Endodermal cell (in vitro differentiated cells): ENCODE measurements around the gene METTL13. TPM values are rescaled to one million over a fixed set of nuclear protein-coding genes. Genes with fewer than 3 reads are reported as not detected.

ENCODE experiments used
- DNase-seq: peaks from one replicate; pipeline ENCODE4 v3.0.0-alpha.2; 2017
- H3K27ac ChIP-seq: 2 replicates; pipeline ENCODE4 v1.5.1; 2013; ENCODE audit warnings: mild to moderate bottlenecking, low read depth, low read length, moderate library complexity
- H3K27me3 ChIP-seq: 2 replicates; pipeline ENCODE4 v1.6.1; 2013; ENCODE audit warnings: mild to moderate bottlenecking, low read length, moderate library complexity; ENCODE audit not compliant: insufficient read depth, control insufficient read depth, poor library complexity, severe bottlenecking
- H3K36me3 ChIP-seq: 2 replicates; pipeline ENCODE4 v1.7.0; 2013; ENCODE audit warnings: mild to moderate bottlenecking, low read length, moderate library complexity; ENCODE audit not compliant: control insufficient read depth, insufficient read depth
- H3K4me1 ChIP-seq: one replicate; pipeline ENCODE4 v1.7.0; 2013; ENCODE audit warnings: low read length; ENCODE audit not compliant: control insufficient read depth, insufficient read depth
- H3K4me3 ChIP-seq: 2 replicates; pipeline ENCODE4 v1.5.1; 2013; ENCODE audit warnings: mild to moderate bottlenecking, low read length, moderate library complexity
- H3K9ac ChIP-seq: 2 replicates; pipeline ENCODE4 v1.6.1; 2013; ENCODE audit warnings: mild to moderate bottlenecking, low read length, moderate library complexity; ENCODE audit not compliant: poor library complexity, severe bottlenecking; ENCODE audit errors: extremely low read depth
- H3K9me3 ChIP-seq: 2 replicates; pipeline ENCODE4 v1.6.1; 2013; ENCODE audit warnings: mild to moderate bottlenecking, low read length, moderate library complexity; ENCODE audit not compliant: control insufficient read depth
- H3K27ac Mint-ChIP-seq: 2 replicates; pipeline ENCODE4 v1.8.0; 2020; ENCODE audit warnings: mixed read lengths
- H3K27me3 Mint-ChIP-seq: 2 replicates; pipeline ENCODE4 v1.8.0; 2021; ENCODE audit warnings: mild to moderate bottlenecking, mixed read lengths; ENCODE audit not compliant: insufficient read depth
- H3K36me3 Mint-ChIP-seq: 2 replicates; pipeline ENCODE4 v1.8.0; 2020; ENCODE audit warnings: low read depth, mixed read lengths
- H3K4me1 Mint-ChIP-seq: 2 replicates; pipeline ENCODE4 v1.8.0; 2020; ENCODE audit warnings: mixed read lengths
- H3K4me3 Mint-ChIP-seq: 2 replicates; pipeline ENCODE4 v1.8.0; 2020; ENCODE audit warnings: mild to moderate bottlenecking, moderate library complexity, mixed read lengths
- H3K9me3 Mint-ChIP-seq: 2 replicates; pipeline ENCODE4 v1.8.0; 2020; ENCODE audit warnings: mild to moderate bottlenecking, mixed read lengths
- CTCF ChIP-seq: fragments of 200-600 bp; sonication (generic); conservative IDR thresholded peaks from 2 replicates; pipeline ENCODE4 v1.5.0; 2021; ENCODE audit warnings: antibody characterized with exemption, mild to moderate bottlenecking
- WGBS, 2 experiments: methylation state at CpG; one replicate each; pipeline versions ENCODE4 v1.1.5 to v1.1.7; 2013; ENCODE audit warnings: missing lambda C conversion rate in 2 of 2, mixed read lengths in 1 of 2; ENCODE audit not compliant: insufficient coverage in 1 of 2, insufficient read length in 1 of 2; 5-methylcytosine and 5-hydroxymethylcytosine counted together
- total RNA-seq, 2 donors: library from RNA; stranded (reverse); fragmentation: NEBNext Ultra II Directional in 1 of 2; extraction: Animal tissue kit (Norgen Biotek cat#: 25700) in 1 of 2; gene quantifications; 2 replicates in 1 of 2; 3 replicates in 1 of 2; pipeline ENCODE4 v1.2.1, GENCODE V29; 2021

The METTL13 gene
- total RNA-seq, 2 donors from 2014 or later = 32.1 to 38.5 TPM

- H3K27me3 ChIP-seq = no peaks in the 10 kb centered on the region
- WGBS, 2 experiments = 50 to 100% methylated on average over 1 to 2 of the region's 2 CpGs
- H3K27ac Mint-ChIP-seq = no peak overlapping the region
Measured at GRCh38 chr1:171819946-171820345, 38.5 kb downstream of the METTL13 start.

GRCh38 chr1:171826973-171827372 lies 45.5 kb downstream of the METTL13 start:
- DNase-seq = no peak
- no peak overlapping the region for H3K4me3 Mint-ChIP-seq
- Histone ChIP-seq H3K27me3 (no peaks in the 10 kb centered on the region), H3K9ac (no peak overlapping the region), H3K27ac (no peak overlapping the region), H3K9me3 (peaks cover 32% of the 10 kb centered on the region), H3K4me3 (peak overlapping the region; percentile 67), H3K36me3 (no peaks in the 10 kb centered on the region), H3K4me1 (no peaks in the 10 kb centered on the region)
- H3K27me3 Mint-ChIP-seq = no peaks in the 10 kb centered on the region
- no peak overlapping the region for H3K27ac Mint-ChIP-seq
- 0% methylated on average over 1 of the region's 1 CpG; no CpG with 5 or more reads in 1 of the 2 experiments for WGBS, 2 experiments
- peaks cover 7% of the 10 kb centered on the region for H3K36me3 Mint-ChIP-seq
- H3K4me1 Mint-ChIP-seq = no peaks in the 10 kb centered on the region
- H3K9me3 Mint-ChIP-seq = peaks cover 41% of the 10 kb centered on the region
- no peak for TF ChIP-seq CTCF

More at GRCh38 chr1:171819946-171820345, 38.5 kb downstream of the METTL13 start:
- H3K9me3 ChIP-seq = peaks cover 3% of the 10 kb centered on the region
- H3K4me3 ChIP-seq = no peak overlapping the region
- Mint-ChIP-seq H3K9me3 (peaks cover 3% of the 10 kb centered on the region), H3K4me1 (peaks cover 12% of the 10 kb centered on the region), H3K36me3 (no peaks in the 10 kb centered on the region), H3K4me3 (no peak overlapping the region), H3K27me3 (no peaks in the 10 kb centered on the region)
- H3K27ac ChIP-seq = no peak overlapping the region
- no peaks in the 10 kb centered on the region for H3K36me3 ChIP-seq
- no peak for DNase-seq
- no peak for TF ChIP-seq CTCF
- H3K4me1 ChIP-seq = no peaks in the 10 kb centered on the region
- H3K9ac ChIP-seq = no peak overlapping the region

GRCh38 chr1:171828794-171829193 lies 47.3 kb downstream of the METTL13 start:
- H3K4me1 ChIP-seq = no peaks in the 10 kb centered on the region
- TF ChIP-seq CTCF = no peak
- no peaks in the 10 kb centered on the region for H3K36me3 ChIP-seq
- Mint-ChIP-seq H3K27me3 (no peaks in the 10 kb centered on the region), H3K4me3 (no peak overlapping the region), H3K36me3 (peaks cover 7% of the 10 kb centered on the region), H3K4me1 (no peaks in the 10 kb centered on the region), H3K27ac (no peak overlapping the region), H3K9me3 (peaks cover 41% of the 10 kb centered on the region)
- WGBS, 2 experiments = 97 to 98% methylated on average over 5 to 11 of the region's 11 CpGs
- H3K27me3 ChIP-seq = no peaks in the 10 kb centered on the region
- H3K27ac ChIP-seq = no peak overlapping the region
- no peak for DNase-seq
- H3K4me3 ChIP-seq = no peak overlapping the region
- no peak overlapping the region for H3K9ac ChIP-seq
- H3K9me3 ChIP-seq = peaks cover 32% of the 10 kb centered on the region
